IMR-90 (cell line): Measurements from ENCODE around the gene ZNF341. TPM values are rescaled to one million over a fixed set of nuclear protein-coding genes. Genes with fewer than 3 reads are reported as not detected.

Experiments used
- ATAC-seq: fragments of 200-7000 bp; cut with Tn5 transposase; 2 replicates; pipeline ENCODE4 v1.9.1; 2020; ENCODE audit warnings: low read depth, mild to moderate bottlenecking, moderate library complexity
- BruUV-seq: library from RNA; stranded (reverse); fragments of 400-500 nt; replicated peaks from 2 replicates; lab custom pipeline; 2021; lab: Mats Ljungman, UMichigan
- CTCF ChIA-PET: fragments of 300-600 bp; formaldehyde crosslinking; extraction: SDS; loops from one replicate; lab custom pipeline; 2021; ENCODE audit warnings: antibody characterized with exemption; lab: Yijun Ruan, JAX
- POLR2A ChIA-PET: fragments of 300-600 bp; sonication (Branson Sonifier 250); formaldehyde crosslinking; loops from one replicate; lab custom pipeline; 2022; ENCODE audit warnings: antibody characterized with exemption; ENCODE audit not compliant: unreplicated experiment; lab: Charles Lee
- DNase-seq: peaks from one replicate; pipeline ENCODE4 v3.0.0; 2013
- H2AFZ ChIP-seq: replicated peaks from 2 replicates; pipeline ENCODE3; 2013; ENCODE audit warnings: low read length, mild to moderate bottlenecking; ENCODE audit not compliant: poor library complexity
- H2AK5ac ChIP-seq: 2 replicates; pipeline ENCODE4 v1.6.1; 2013; ENCODE audit warnings: low read depth, low read length, inconsistent platforms
- H2AK9ac ChIP-seq: replicated peaks from 2 replicates; pipeline ENCODE3; 2013; ENCODE audit warnings: mild to moderate bottlenecking, low read depth, low read length, moderate library complexity; ENCODE audit not compliant: poor library complexity
- H2BK120ac ChIP-seq: 2 replicates; pipeline ENCODE4 v1.6.1; 2013; ENCODE audit warnings: low read depth, low read length, inconsistent platforms
- H2BK15ac ChIP-seq: 3 replicates; pipeline ENCODE4 v1.6.1; 2013; ENCODE audit warnings: low read depth, low read length, inconsistent platforms
- H2BK20ac ChIP-seq: 2 replicates; pipeline ENCODE4 v1.6.1; 2013; ENCODE audit warnings: low read depth, mild to moderate bottlenecking, inconsistent platforms, low read length, moderate library complexity
- H2BK5ac ChIP-seq: 2 replicates; pipeline ENCODE4 v1.6.1; 2013; ENCODE audit warnings: mild to moderate bottlenecking, low read depth, low read length, inconsistent platforms; ENCODE audit not compliant: poor library complexity, severe bottlenecking
- H3K14ac ChIP-seq: replicated peaks from 2 replicates; pipeline ENCODE4 v1.6.1; 2013; ENCODE audit warnings: low read depth, low read length, inconsistent platforms
- H3K18ac ChIP-seq: 2 replicates; pipeline ENCODE4 v1.6.1; 2013; ENCODE audit warnings: low read depth, low read length, control low read depth
- H3K23ac ChIP-seq: 2 replicates; pipeline ENCODE4 v1.6.1; 2013; ENCODE audit warnings: low read depth, low read length, inconsistent platforms
- H3K27ac ChIP-seq: 2 replicates; pipeline ENCODE4 v1.5.1; 2013; ENCODE audit warnings: mild to moderate bottlenecking, control low read depth, low read length; ENCODE audit not compliant: insufficient read depth
- H3K27me3 ChIP-seq: 2 replicates; pipeline ENCODE4 v1.6.1; 2013; ENCODE audit warnings: low read length; ENCODE audit not compliant: control insufficient read depth, insufficient read depth
- H3K36me3 ChIP-seq: 2 replicates; pipeline ENCODE4 v1.6.1; 2013; ENCODE audit warnings: low read length, mixed read lengths; ENCODE audit not compliant: control insufficient read depth, insufficient read depth
- H3K4ac ChIP-seq: 2 replicates; pipeline ENCODE4 v1.6.1; 2013; ENCODE audit warnings: low read depth, low read length, inconsistent platforms
- H3K4me1 ChIP-seq: 2 replicates; pipeline ENCODE4 v1.6.1; 2013; ENCODE audit warnings: low read length, mixed read lengths; ENCODE audit not compliant: control insufficient read depth, insufficient read depth
- H3K4me2 ChIP-seq: 2 replicates; pipeline ENCODE4 v1.6.1; 2013; ENCODE audit warnings: low read depth, mild to moderate bottlenecking, control low read depth, low read length, moderate library complexity
- H3K4me3 ChIP-seq: 2 replicates; pipeline ENCODE4 v1.5.1; 2013; ENCODE audit warnings: low read depth, mild to moderate bottlenecking, control low read depth, low read length, moderate library complexity; ENCODE audit not compliant: insufficient read depth
- H3K56ac ChIP-seq: 2 replicates; pipeline ENCODE4 v1.6.1; 2013; ENCODE audit warnings: low read length, inconsistent platforms; ENCODE audit not compliant: insufficient read depth; ENCODE audit errors: extremely low read depth
- H3K79me1 ChIP-seq, 2 experiments: 2 replicates each; pipeline ENCODE4 v1.6.1; 2013; ENCODE audit warnings: low read length in 2 of 2, inconsistent platforms in 1 of 2, low read depth in 1 of 2
- H3K9ac ChIP-seq: 2 replicates; pipeline ENCODE4 v1.6.1; 2013; ENCODE audit warnings: low read depth, low read length, control low read depth
- H3K9me1 ChIP-seq: 2 replicates; pipeline ENCODE4 v1.6.1; 2013; ENCODE audit warnings: low read length, inconsistent platforms; ENCODE audit not compliant: insufficient read depth
- H3K9me3 ChIP-seq: 2 replicates; pipeline ENCODE4 v1.6.1; 2013; ENCODE audit warnings: low read length; ENCODE audit not compliant: control insufficient read depth, insufficient read depth
- H4K20me1 ChIP-seq: 2 replicates; pipeline ENCODE4 v1.6.1; 2013; ENCODE audit warnings: low read length, inconsistent platforms; ENCODE audit not compliant: insufficient read depth
- H4K5ac ChIP-seq: 2 replicates; pipeline ENCODE4 v1.6.1; 2013; ENCODE audit warnings: mild to moderate bottlenecking, low read depth, low read length, control low read depth
- H4K8ac ChIP-seq, 2 experiments: 2 replicates each; pipeline ENCODE4 v1.6.1; 2013; ENCODE audit warnings: low read depth in 2 of 2, low read length in 2 of 2, control low read depth in 1 of 2, inconsistent platforms in 1 of 2
- H4K91ac ChIP-seq: 2 replicates; pipeline ENCODE4 v1.6.1; 2013; ENCODE audit warnings: low read depth, low read length, inconsistent platforms; ENCODE audit not compliant: insufficient read depth
- BHLHE40 ChIP-seq: fragments of 150-350 bp; IDR thresholded peaks from 2 replicates; pipeline ENCODE4 v1.6.1; 2016; ENCODE audit warnings: mild to moderate bottlenecking, low read depth, low read length
- CHD1 ChIP-seq: IDR thresholded peaks from 2 replicates; pipeline ENCODE4 v1.6.1; 2012; ENCODE audit warnings: low read depth, low read length, improper control_type of control experiment
- FOS ChIP-seq: fragments of 150-350 bp; IDR thresholded peaks from 2 replicates; pipeline ENCODE4 v1.6.1; 2016; ENCODE audit warnings: low read depth, low read length
- MAFK ChIP-seq: IDR thresholded peaks from 2 replicates; pipeline ENCODE4 v1.6.1; 2012; ENCODE audit warnings: low read depth, low read length, improper control_type of control experiment
- MAZ ChIP-seq: IDR thresholded peaks from 2 replicates; pipeline ENCODE4 v1.6.1; 2012; ENCODE audit warnings: low read depth, mild to moderate bottlenecking, low read length, improper control_type of control experiment, moderate library complexity, borderline replicate concordance
- NFE2L2 ChIP-seq: fragments of 150-350 bp; IDR thresholded peaks from 2 replicates; pipeline ENCODE4 v1.6.1; 2016; ENCODE audit warnings: low read depth, mild to moderate bottlenecking, low read length
- RAD21 ChIP-seq: IDR thresholded peaks from 2 replicates; pipeline ENCODE4 v1.6.1; 2012; ENCODE audit warnings: low read length, improper control_type of control experiment
- RCOR1 ChIP-seq: IDR thresholded peaks from 2 replicates; pipeline ENCODE4 v1.6.1; 2012; ENCODE audit warnings: mild to moderate bottlenecking, low read length, improper control_type of control experiment; ENCODE audit not compliant: insufficient replicate concordance
- RFX5 ChIP-seq: IDR thresholded peaks from 2 replicates; pipeline ENCODE4 v1.8.0; 2012; ENCODE audit warnings: low read depth, mild to moderate bottlenecking, low read length, moderate library complexity
- WGBS, 2 experiments: methylation state at CpG; one replicate each; pipeline versions ENCODE4 v1.1.5 to v1.1.7; 2013; ENCODE audit warnings: missing lambda C conversion rate in 2 of 2; ENCODE audit not compliant: insufficient read length in 1 of 2; ENCODE audit errors: extremely low coverage in 2 of 2; 5-methylcytosine and 5-hydroxymethylcytosine counted together
- dilution Hi-C: fragments of 300-500 bp; cut with HindIII; formaldehyde crosslinking; loops from one replicate; pipeline ENCODE4 v1.14.3; 2018; ENCODE audit warnings: low sequenced_read_pairs; ENCODE audit not compliant: unreplicated experiment
- in situ Hi-C: fragments of 300-500 bp; cut with MboI; formaldehyde crosslinking; loops from 3 replicates; pipeline ENCODE4 v1.14.3; 2019; ENCODE audit warnings: low sequenced_read_pairs, inconsistent platforms, mixed read lengths
- intact Hi-C: fragments of 100-400 bp; cut with micrococcal nuclease; formaldehyde crosslinking; loops from 2 replicates; pipeline ENCODE4 v1.10.0; 2022
- polyA plus RNA-seq, 3 experiments: library from polyadenylated mRNA; depleted of rRNA; stranded (reverse); fragments of >200 nt; gene quantifications; 2 replicates each; pipeline ENCODE4 v1.2.3, GENCODE V29; 2012; ENCODE audit warnings: low replicate concordance in 1 of 3
- total RNA-seq: library from RNA; depleted of rRNA; stranded (reverse); fragments of >200 nt; gene quantifications from 2 replicates; pipeline ENCODE4 v1.2.3, GENCODE V29; 2012
- TF ChIP-seq, protein P1 (sequence below): fragments of 150-350 bp; IDR thresholded peaks from 2 replicates; pipeline ENCODE4 v1.6.1; 2016; ENCODE audit warnings: low read depth, mild to moderate bottlenecking, low read length, moderate library complexity, borderline replicate concordance
- TF ChIP-seq, protein P2 (sequence below): conservative IDR thresholded peaks from 2 replicates; pipeline ENCODE4 v1.5.1; 2012; ENCODE audit warnings: mild to moderate bottlenecking, low read depth, low read length, improper control_type of control experiment

The ZNF341 gene
- total and polyA plus RNA-seq, 2 of the 4 experiments (the other 2 are of a cell fraction), result 1.1 to 3.4 TPM

DNA sequence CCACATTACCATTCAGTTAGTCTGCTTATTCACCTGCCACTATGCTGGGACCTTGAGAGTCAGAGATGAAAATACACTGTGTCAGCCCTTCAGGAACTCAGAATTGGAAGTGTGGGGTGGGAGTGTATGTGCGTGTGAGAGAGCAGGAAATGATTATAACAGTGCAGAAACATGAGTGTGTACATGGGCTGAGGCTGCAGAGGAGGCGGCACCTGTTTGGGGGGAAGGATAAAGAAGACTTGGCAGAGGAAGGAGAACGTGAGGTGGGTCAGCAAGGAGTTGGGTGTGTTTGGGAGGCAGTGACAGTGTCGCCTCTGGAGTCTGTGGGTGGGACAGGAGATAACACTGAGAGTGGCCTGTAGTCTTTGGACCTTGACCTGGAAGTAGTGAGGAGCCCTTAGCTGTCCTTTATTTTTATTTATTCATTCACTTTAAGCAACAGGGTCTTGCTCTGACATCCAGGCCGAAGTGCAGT lies 82.5 kb downstream of the ZNF341 start:
- Histone ChIP-seq H3K79me1 (peaks cover 31 to 73% of the 10 kb centered on the region in 2 experiments), H3K4me1 (peaks cover 9% of the 10 kb centered on the region), H3K9me1 (peaks cover 34% of the 10 kb centered on the region), H3K18ac (no peak overlapping the region), H3K9me3 (no peaks in the 10 kb centered on the region), H3K56ac (no peak overlapping the region), H4K8ac (no peak overlapping the region), H2BK15ac (no peak overlapping the region), H4K5ac (no peak overlapping the region), H3K4me3 (no peak overlapping the region), H3K4ac (no peak overlapping the region), H4K20me1 (peaks cover 74% of the 10 kb centered on the region), H3K14ac (no peak overlapping the region), H2BK5ac (no peak overlapping the region), H4K91ac (no peak overlapping the region), H3K27ac (no peak overlapping the region), H3K36me3 (peaks cover 3% of the 10 kb centered on the region), H2AFZ (no peak overlapping the region), H3K23ac (0 out of 2 replicates have a peak overlapping the region, but pooled peaks have one; percentile 20), H2AK5ac (0 out of 2 replicates have a peak overlapping the region, but pooled peaks have one; percentile 14), H2BK20ac (no peak overlapping the region), H3K9ac (no peak overlapping the region), H2AK9ac (no peak overlapping the region), H3K27me3 (no peaks in the 10 kb centered on the region), H3K4me2 (no peak overlapping the region; the same call in 1 of the 2 replicates), H2BK120ac (no peak overlapping the region)
- CTCF ChIA-PET, result no interaction called here
- no peak for TF ChIP-seq CHD1
- TF ChIP-seq BHLHE40, result no peak
- TF ChIP-seq NFE2L2, result no peak
- no peak for TF ChIP-seq MAZ
- TF ChIP-seq RFX5, result no peak
- TF ChIP-seq MAFK, result no peak
- TF ChIP-seq RAD21, result no peak
- TF ChIP-seq, protein P1, sequence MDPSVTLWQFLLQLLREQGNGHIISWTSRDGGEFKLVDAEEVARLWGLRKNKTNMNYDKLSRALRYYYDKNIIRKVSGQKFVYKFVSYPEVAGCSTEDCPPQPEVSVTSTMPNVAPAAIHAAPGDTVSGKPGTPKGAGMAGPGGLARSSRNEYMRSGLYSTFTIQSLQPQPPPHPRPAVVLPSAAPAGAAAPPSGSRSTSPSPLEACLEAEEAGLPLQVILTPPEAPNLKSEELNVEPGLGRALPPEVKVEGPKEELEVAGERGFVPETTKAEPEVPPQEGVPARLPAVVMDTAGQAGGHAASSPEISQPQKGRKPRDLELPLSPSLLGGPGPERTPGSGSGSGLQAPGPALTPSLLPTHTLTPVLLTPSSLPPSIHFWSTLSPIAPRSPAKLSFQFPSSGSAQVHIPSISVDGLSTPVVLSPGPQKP, result no peak
- no peak for TF ChIP-seq FOS
- no peak for TF ChIP-seq RCOR1
- TF ChIP-seq, protein P2, sequence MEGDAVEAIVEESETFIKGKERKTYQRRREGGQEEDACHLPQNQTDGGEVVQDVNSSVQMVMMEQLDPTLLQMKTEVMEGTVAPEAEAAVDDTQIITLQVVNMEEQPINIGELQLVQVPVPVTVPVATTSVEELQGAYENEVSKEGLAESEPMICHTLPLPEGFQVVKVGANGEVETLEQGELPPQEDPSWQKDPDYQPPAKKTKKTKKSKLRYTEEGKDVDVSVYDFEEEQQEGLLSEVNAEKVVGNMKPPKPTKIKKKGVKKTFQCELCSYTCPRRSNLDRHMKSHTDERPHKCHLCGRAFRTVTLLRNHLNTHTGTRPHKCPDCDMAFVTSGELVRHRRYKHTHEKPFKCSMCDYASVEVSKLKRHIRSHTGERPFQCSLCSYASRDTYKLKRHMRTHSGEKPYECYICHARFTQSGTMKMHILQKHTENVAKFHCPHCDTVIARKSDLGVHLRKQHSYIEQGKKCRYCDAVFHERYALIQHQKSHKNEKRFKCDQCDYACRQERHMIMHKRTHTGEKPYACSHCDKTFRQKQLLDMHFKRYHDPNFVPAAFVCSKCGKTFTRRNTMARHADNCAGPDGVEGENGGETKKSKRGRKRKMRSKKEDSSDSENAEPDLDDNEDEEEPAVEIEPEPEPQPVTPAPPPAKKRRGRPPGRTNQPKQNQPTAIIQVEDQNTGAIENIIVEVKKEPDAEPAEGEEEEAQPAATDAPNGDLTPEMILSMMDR, result no peak
- no TSS peak for BruUV-seq
- 94% methylated on average over 3 of the region's 5 CpGs; no CpG with 5 or more reads in 1 of the 2 experiments for WGBS, 2 experiments
- intact Hi-C loops, result loop anchor here (5.0 to 10.0 kb wide), 2 partner anchors 82 to 149 kb away; partner anchors contain the start of genes ACTL10, C20orf144 and ZNF341
- POLR2A ChIA-PET, result no interaction called here
- dilution Hi-C loops, result no loop called here
- DNase-seq, result peak; percentile 18
- in situ Hi-C loops, result no loop called here
- no peak for ATAC-seq
